Measurements from ENCODE around the gene RAD51C.
"Not testable (repeated sequence)": the region's sequence is repeated elsewhere in the genome, so short reads cannot be mapped to it uniquely, and the experiment has no call there.

- not testable (repeated sequence) for TF ChIP-seq EZH2 (IDR thresholded peaks at IDR 0.05; ENCODE audit: borderline replicate concordance, low read length); CTCF (conservative IDR thresholded peaks at IDR 0.05 in 1 of 2, IDR thresholded peaks at IDR 0.05 in 1 of 2; ENCODE audit: extremely low read depth in 1 of 2, insufficient read depth in 1 of 2, low read depth in 1 of 2, low read length in 2 of 2)
Measured at GRCh38 chr17:58690033-58690432, 2.4 kb upstream of the RAD51C start.
